Measurements from ENCODE around the gene SCAP. TPM values are rescaled to one million over a fixed set of nuclear protein-coding genes. Genes with fewer than 3 reads are reported as not detected.
"Not testable (repeated sequence)": the region's sequence is repeated elsewhere in the genome, so short reads cannot be mapped to it uniquely, and the experiment has no call there.

SCAP gene
- 47.7 and 49.5 TPM in 2 replicates for total RNA-seq (2014; rRNA removed; shearing (Covaris generic); ENCODE audit: low replicate concordance)

GRCh38 chr3:47475570-47476329 is at the start of gene SCAP:
Gene SCAP, minus strand, starts transcription at chr3:47475941. Its CDS starts 32,948 bp downstream, at chr3:47442993.
- peak; percentile 88 for DNase-seq (ENCODE audit: low read depth)
- in situ Hi-C loops (cut with HindIII; ENCODE audit: low pct_unique_long_range_greater_than_20kb, low sequenced_read_pairs): no loop called here

GRCh38 chr3:47523310-47524073 is 47.8 kb upstream of the SCAP start:
- no peak for DNase-seq (ENCODE audit: low read depth)

GRCh38 chr3:47522082-47522987 is 46.6 kb upstream of the SCAP start:
- in situ Hi-C loops (cut with HindIII; ENCODE audit: low pct_unique_long_range_greater_than_20kb, low sequenced_read_pairs): no loop called here
- peak; percentile 70 for DNase-seq (ENCODE audit: low read depth)

More at GRCh38 chr3:47523310-47524073, 47.8 kb upstream of the SCAP start:
- in situ Hi-C loops (cut with HindIII; ENCODE audit: low pct_unique_long_range_greater_than_20kb, low sequenced_read_pairs): no loop called here

GRCh38 chr3:47520756-47521155 is 45.0 kb upstream of the SCAP start:
- in situ Hi-C loops (cut with HindIII; ENCODE audit: low pct_unique_long_range_greater_than_20kb, low sequenced_read_pairs): no loop called here
- no peak for DNase-seq (ENCODE audit: low read depth)

GRCh38 chr3:47517937-47518336 is 42.2 kb upstream of the SCAP start:
- DNase-seq (ENCODE audit: low read depth): no peak
- in situ Hi-C loops (cut with HindIII; ENCODE audit: low pct_unique_long_range_greater_than_20kb, low sequenced_read_pairs): no loop called here

GRCh38 chr3:47515864-47516319 is 40.2 kb upstream of the SCAP start:
- in situ Hi-C loops (cut with HindIII; ENCODE audit: low pct_unique_long_range_greater_than_20kb, low sequenced_read_pairs): no loop called here
- no peak for DNase-seq (ENCODE audit: low read depth)

- in situ Hi-C loops (cut with HindIII; ENCODE audit: low pct_unique_long_range_greater_than_20kb, low sequenced_read_pairs): no loop called here
- DNase-seq (ENCODE audit: low read depth): no peak
Observed at GRCh38 chr3:47515100-47515499, 39.4 kb upstream of the SCAP start.

- DNase-seq (ENCODE audit: low read depth): peak; percentile 93
- in situ Hi-C loops (cut with HindIII; ENCODE audit: low pct_unique_long_range_greater_than_20kb, low sequenced_read_pairs): no loop called here
Observed at GRCh38 chr3:47513125-47513929, 37.6 kb upstream of the SCAP start, which contains the start of gene ELP6. Gene ELP6, minus strand, starts transcription at chr3:47513712. Its CDS starts 122 bp downstream, at chr3:47513590.

GRCh38 chr3:47512416-47513124 is 36.8 kb upstream of the SCAP start:
- in situ Hi-C loops (cut with HindIII; ENCODE audit: low pct_unique_long_range_greater_than_20kb, low sequenced_read_pairs): no loop called here
- DNase-seq (ENCODE audit: low read depth): peak; percentile 36

GRCh38 chr3:47505267-47505666 is 29.5 kb upstream of the SCAP start:
- in situ Hi-C loops (cut with HindIII; ENCODE audit: low pct_unique_long_range_greater_than_20kb, low sequenced_read_pairs); DNase-seq (ENCODE audit: low read depth): not testable (repeated sequence)

- no peak for DNase-seq (ENCODE audit: low read depth)
- in situ Hi-C loops (cut with HindIII; ENCODE audit: low pct_unique_long_range_greater_than_20kb, low sequenced_read_pairs): no loop called here
Observed at GRCh38 chr3:47504113-47504512, 28.4 kb upstream of the SCAP start.

GRCh38 chr3:47503033-47503432 is 27.3 kb upstream of the SCAP start:
- DNase-seq (ENCODE audit: low read depth): no peak
- in situ Hi-C loops (cut with HindIII; ENCODE audit: low pct_unique_long_range_greater_than_20kb, low sequenced_read_pairs): no loop called here

GRCh38 chr3:47496892-47497291 is 21.2 kb upstream of the SCAP start:
- DNase-seq (ENCODE audit: low read depth): no peak
- in situ Hi-C loops (cut with HindIII; ENCODE audit: low pct_unique_long_range_greater_than_20kb, low sequenced_read_pairs): no loop called here

GRCh38 chr3:47495886-47496285 is 20.1 kb upstream of the SCAP start:
- DNase-seq (ENCODE audit: low read depth): no peak
- in situ Hi-C loops (cut with HindIII; ENCODE audit: low pct_unique_long_range_greater_than_20kb, low sequenced_read_pairs): no loop called here

- in situ Hi-C loops (cut with HindIII; ENCODE audit: low pct_unique_long_range_greater_than_20kb, low sequenced_read_pairs): no loop called here
- DNase-seq (ENCODE audit: low read depth): no peak
Observed at GRCh38 chr3:47495111-47495510, 19.4 kb upstream of the SCAP start.

- DNase-seq (ENCODE audit: low read depth): no peak
- in situ Hi-C loops (cut with HindIII; ENCODE audit: low pct_unique_long_range_greater_than_20kb, low sequenced_read_pairs): no loop called here
Observed at GRCh38 chr3:47491777-47492176, 16.0 kb upstream of the SCAP start.

GRCh38 chr3:47491186-47491585 is 15.4 kb upstream of the SCAP start:
- DNase-seq (ENCODE audit: low read depth): no peak
- in situ Hi-C loops (cut with HindIII; ENCODE audit: low pct_unique_long_range_greater_than_20kb, low sequenced_read_pairs): no loop called here
